ACHN (cell line): ENCODE results near the gene MSRB3.
"Not testable (repeated sequence)": the region's sequence is repeated elsewhere in the genome, so short reads cannot be mapped to it uniquely, and the experiment has no call there.

ENCODE experiments used
- DNase-seq: peaks from one replicate; pipeline ENCODE4 v3.0.0-alpha.2; 2015
- in situ Hi-C: cut with HindIII; loops from 2 replicates; pipeline ENCODE4 v1.10.0; 2017; ENCODE audit warnings: low sequenced_read_pairs, low pct_ligation_motif_present, low pct_unique_long_range_greater_than_20kb

Gene MSRB3

GRCh38 chr12:65280306-65280705 lies 1.8 kb downstream of the MSRB3 start:
- no peak for DNase-seq
- in situ Hi-C loops: no loop called here

- DNase-seq: no peak
- in situ Hi-C loops: no loop called here
Measured at GRCh38 chr12:65282840-65283239, 4.4 kb downstream of the MSRB3 start.

- in situ Hi-C loops, DNase-seq: not testable (repeated sequence)
Measured at GRCh38 chr12:65285532-65285931, 7.0 kb downstream of the MSRB3 start.

GRCh38 chr12:65287426-65287825 lies 8.9 kb downstream of the MSRB3 start:
- no peak for DNase-seq
- in situ Hi-C loops: no loop called here

- DNase-seq: no peak
- in situ Hi-C loops: no loop called here
Measured at GRCh38 chr12:65292241-65292640, 13.8 kb downstream of the MSRB3 start.

GRCh38 chr12:65293735-65294134 lies 15.3 kb downstream of the MSRB3 start:
- DNase-seq: no peak
- in situ Hi-C loops: no loop called here

GRCh38 chr12:65294641-65295262 lies 16.3 kb downstream of the MSRB3 start:
- in situ Hi-C loops: no loop called here
- no peak for DNase-seq

GRCh38 chr12:65296508-65297265 lies 18.2 kb downstream of the MSRB3 start:
- DNase-seq: no peak

GRCh38 chr12:65300097-65300496 lies 21.6 kb downstream of the MSRB3 start:
- in situ Hi-C loops: loop anchor here (25.0 kb wide), 1 partner anchor 812 kb away; no protein-coding TSS in a partner anchor
- DNase-seq: no peak

More at GRCh38 chr12:65296508-65297265, 18.2 kb downstream of the MSRB3 start:
- in situ Hi-C loops: no loop called here

- DNase-seq: peak; percentile 64
- in situ Hi-C loops: loop anchor here (25.0 kb wide), 1 partner anchor 811 kb away; no protein-coding TSS in a partner anchor
Measured at GRCh38 chr12:65300679-65301349, 22.3 kb downstream of the MSRB3 start.

- no peak for DNase-seq
- in situ Hi-C loops: loop anchor here (25.0 kb wide), 1 partner anchor 809 kb away; no protein-coding TSS in a partner anchor
Measured at GRCh38 chr12:65302891-65303290, 24.4 kb downstream of the MSRB3 start.

GRCh38 chr12:65305346-65305950 lies 27.0 kb downstream of the MSRB3 start:
- DNase-seq: no peak
- in situ Hi-C loops: loop anchor here (25.0 kb wide), 1 partner anchor 807 kb away; no protein-coding TSS in a partner anchor

- in situ Hi-C loops: loop anchor here (25.0 kb wide), 1 partner anchor 806 kb away; no protein-coding TSS in a partner anchor
- DNase-seq: peak; percentile 74
Measured at GRCh38 chr12:65306366-65307168, 28.1 kb downstream of the MSRB3 start.

GRCh38 chr12:65307169-65307501 lies 28.7 kb downstream of the MSRB3 start:
- DNase-seq: no peak
- in situ Hi-C loops: loop anchor here (25.0 kb wide), 1 partner anchor 805 kb away; no protein-coding TSS in a partner anchor

- in situ Hi-C loops: loop anchor here (25.0 kb wide), 1 partner anchor 804 kb away; no protein-coding TSS in a partner anchor
Measured at GRCh38 chr12:65308006-65308405, 29.5 kb downstream of the MSRB3 start.

GRCh38 chr12:65308601-65309071 lies 30.2 kb downstream of the MSRB3 start:
- in situ Hi-C loops: loop anchor here (25.0 kb wide), 1 partner anchor 804 kb away; no protein-coding TSS in a partner anchor
- DNase-seq: no peak

More at GRCh38 chr12:65308006-65308405, 29.5 kb downstream of the MSRB3 start:
- DNase-seq: peak; percentile 17

- in situ Hi-C loops: loop anchor here (25.0 kb wide), 1 partner anchor 801 kb away; no protein-coding TSS in a partner anchor
- no peak for DNase-seq
Measured at GRCh38 chr12:65311260-65311659, 32.8 kb downstream of the MSRB3 start.
